ENCODE results near the gene HSPD1.
A peak's percentile ranks its signal among the peaks of the same experiment; 100 is the strongest.
"Not testable (repeated sequence)": the region's sequence is repeated elsewhere in the genome, so short reads cannot be mapped to it uniquely, and the experiment has no call there.

The HSPD1 gene

DNA sequence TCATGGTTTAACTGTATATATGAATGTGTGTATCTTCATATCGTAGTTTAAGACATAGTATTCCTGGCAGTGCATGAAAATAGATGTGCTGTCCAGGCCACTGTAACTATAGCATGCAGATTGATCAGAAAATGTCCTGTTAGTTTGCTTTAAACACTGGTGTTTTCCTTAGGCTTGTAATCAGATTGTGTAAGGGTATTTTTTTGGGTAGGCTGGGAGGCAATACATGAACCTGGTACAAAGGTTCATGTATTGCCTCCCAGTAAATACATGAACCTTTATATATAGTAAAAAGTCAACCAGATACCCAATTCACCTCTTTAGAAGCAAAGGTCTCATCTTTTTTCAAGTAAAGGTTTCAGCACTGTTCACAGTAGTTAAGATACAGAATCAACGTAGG, 44.7 kb downstream of the HSPD1 start:
- Histone ChIP-seq H3K4me1 (peaks cover 0 to 54% (median 21%) of the 10 kb centered on the region in 4 donors), H3K27me3 (no peaks in the 10 kb centered on the region), H3K27ac (peak overlapping the region; percentile 99 to 100), H3K36me3 (peaks cover 0 to 2% (median 0%) of the 10 kb centered on the region in 3 donors), H3K4me3 (peak overlapping the region; percentile 87 to 96), H3K9me3 (no peaks in the 10 kb centered on the region)
- intact Hi-C loops (cut with DNase I; ENCODE audit: low total_unique reads), result loop anchor here (5.0 kb wide), 1 partner anchor 252 kb away; the partner anchor contains the start of gene MARS2
- no peak for DNase-seq
- TF ChIP-seq, protein P1, sequence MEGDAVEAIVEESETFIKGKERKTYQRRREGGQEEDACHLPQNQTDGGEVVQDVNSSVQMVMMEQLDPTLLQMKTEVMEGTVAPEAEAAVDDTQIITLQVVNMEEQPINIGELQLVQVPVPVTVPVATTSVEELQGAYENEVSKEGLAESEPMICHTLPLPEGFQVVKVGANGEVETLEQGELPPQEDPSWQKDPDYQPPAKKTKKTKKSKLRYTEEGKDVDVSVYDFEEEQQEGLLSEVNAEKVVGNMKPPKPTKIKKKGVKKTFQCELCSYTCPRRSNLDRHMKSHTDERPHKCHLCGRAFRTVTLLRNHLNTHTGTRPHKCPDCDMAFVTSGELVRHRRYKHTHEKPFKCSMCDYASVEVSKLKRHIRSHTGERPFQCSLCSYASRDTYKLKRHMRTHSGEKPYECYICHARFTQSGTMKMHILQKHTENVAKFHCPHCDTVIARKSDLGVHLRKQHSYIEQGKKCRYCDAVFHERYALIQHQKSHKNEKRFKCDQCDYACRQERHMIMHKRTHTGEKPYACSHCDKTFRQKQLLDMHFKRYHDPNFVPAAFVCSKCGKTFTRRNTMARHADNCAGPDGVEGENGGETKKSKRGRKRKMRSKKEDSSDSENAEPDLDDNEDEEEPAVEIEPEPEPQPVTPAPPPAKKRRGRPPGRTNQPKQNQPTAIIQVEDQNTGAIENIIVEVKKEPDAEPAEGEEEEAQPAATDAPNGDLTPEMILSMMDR (IDR thresholded peaks at IDR 0.05), result no peak

DNA sequence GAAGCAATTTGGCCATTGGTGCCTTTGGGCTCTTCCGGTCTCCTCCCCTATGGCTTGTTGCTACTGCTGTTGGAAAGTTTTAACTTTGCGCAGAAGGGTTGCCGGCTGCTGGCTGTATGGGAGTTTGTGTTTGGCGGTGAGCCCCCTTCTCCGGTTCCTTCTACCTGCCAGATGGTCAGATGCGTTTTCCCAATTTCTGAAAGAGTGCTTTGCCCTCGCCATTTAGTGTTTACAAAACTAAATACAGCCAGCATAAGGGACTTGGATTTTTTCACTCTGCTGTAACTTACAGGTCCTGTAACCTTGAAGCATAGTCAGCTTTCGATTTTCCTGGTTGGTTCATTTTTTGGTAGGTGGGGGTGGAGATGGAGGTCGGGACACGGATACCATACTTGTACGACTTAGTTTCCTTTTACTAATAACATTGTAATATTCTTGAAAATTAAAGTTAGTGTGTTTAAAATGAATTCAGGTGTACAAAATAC, 45.7 kb downstream of the HSPD1 start:
- peaks cover 0 to 44% (median 18%) of the 10 kb centered on the region in 4 donors for H3K4me1 ChIP-seq
- H3K9me3 ChIP-seq, result no peaks in the 10 kb centered on the region
- no peaks in the 10 kb centered on the region for H3K27me3 ChIP-seq
- peak overlapping the region; percentile 87 to 96 for H3K4me3 ChIP-seq
- DNase-seq, result peak; percentile 83 to 90
- no peaks in the 10 kb centered on the region for H3K36me3 ChIP-seq
- intact Hi-C loops (cut with DNase I; ENCODE audit: low total_unique reads), result loop anchor here (2.0 to 5.0 kb wide), 2 partner anchors 45 to 253 kb away; partner anchors contain the start of genes HSPD1 and MARS2
- peak overlapping the region; percentile 99 to 100 for H3K27ac ChIP-seq
- TF ChIP-seq, protein P1 (IDR thresholded peaks at IDR 0.05), result no peak

DNA sequence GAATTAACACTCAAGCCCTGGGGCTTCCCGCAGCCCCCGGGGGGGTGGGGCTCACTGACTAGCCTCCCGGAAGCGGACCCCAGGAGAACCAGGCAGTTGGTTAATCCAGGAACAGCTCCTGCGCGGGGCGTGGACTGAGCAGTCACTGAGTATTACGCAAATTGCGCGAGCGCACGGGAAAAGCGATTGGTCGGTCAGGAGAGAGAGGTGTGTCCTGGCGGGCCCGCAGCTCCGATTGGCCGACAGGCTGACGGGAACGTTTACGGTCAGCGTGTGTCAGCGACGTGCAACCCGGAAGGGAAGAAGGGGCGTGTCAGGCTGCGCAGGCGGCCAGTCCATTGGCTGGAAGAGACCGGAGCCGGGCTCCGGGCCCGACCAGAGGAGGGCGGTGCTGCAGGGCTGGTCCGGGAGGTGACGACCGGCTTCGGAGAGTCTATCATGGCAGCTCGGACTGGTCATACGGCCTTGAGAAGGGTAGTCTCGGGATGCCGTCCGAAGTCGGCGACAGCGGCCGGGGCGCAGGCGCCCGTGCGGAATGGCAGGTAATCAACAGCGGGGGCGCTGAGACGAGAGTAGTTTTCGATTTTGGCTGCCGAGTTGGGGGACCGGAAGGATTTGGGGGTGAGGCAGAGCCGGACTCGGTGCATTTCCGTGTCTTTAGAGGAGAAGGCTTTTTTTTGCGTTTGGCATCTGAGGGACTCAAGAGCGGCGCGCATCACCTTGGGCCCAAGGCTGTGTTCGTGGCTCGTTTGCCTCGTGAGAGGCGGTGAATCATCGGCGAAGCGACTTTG, 46.3 kb downstream of the HSPD1 start, which contains the start of gene COQ10B:
Gene COQ10B (plus strand): TSS at position 430 of the 791 bp plus-strand sequence. CDS start 9 bp downstream, at position 439.
- no peaks in the 10 kb centered on the region for H3K27me3 ChIP-seq
- TF ChIP-seq, protein P1 (IDR thresholded peaks at IDR 0.05), result peak in 1 of 2 experiments; percentile 22
- no peaks in the 10 kb centered on the region for H3K9me3 ChIP-seq
- peak within 1 kb of the TSS; percentile 99 to 100 for H3K27ac ChIP-seq
- no peaks in the 10 kb centered on the region for H3K36me3 ChIP-seq
- H3K4me1 ChIP-seq, result peaks cover 0 to 38% (median 18%) of the 10 kb centered on the region in 4 donors
- intact Hi-C loops (cut with DNase I; ENCODE audit: low total_unique reads), result loop anchor here (2.0 to 5.0 kb wide), 2 partner anchors 45 to 254 kb away; partner anchors contain the start of genes HSPD1 and MARS2
- peak within 1 kb of the TSS; percentile 87 to 96 for H3K4me3 ChIP-seq
- DNase-seq, result peak; percentile 99 to 100

DNA sequence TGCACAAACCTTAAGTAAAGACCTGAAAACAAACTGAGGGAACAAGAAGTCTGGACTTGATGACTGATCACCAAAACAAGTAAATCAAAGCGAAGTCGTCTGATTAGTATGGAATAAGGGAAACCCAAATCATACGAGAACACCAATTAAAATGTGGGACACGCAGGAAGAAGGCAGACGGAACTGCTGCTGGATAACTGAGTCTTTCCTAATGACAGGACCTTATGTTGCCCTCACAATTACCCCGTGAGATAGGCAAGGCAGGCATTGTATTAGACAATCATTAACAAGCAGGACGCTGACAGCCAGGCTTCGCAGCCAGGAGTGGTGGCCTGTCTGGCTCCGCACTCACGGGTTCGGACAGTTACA, 46.9 kb downstream of the HSPD1 start:
- H3K4me1 ChIP-seq, result peaks cover 0 to 32% (median 18%) of the 10 kb centered on the region in 4 donors
- no peaks in the 10 kb centered on the region for H3K9me3 ChIP-seq
- peak overlapping the region; percentile 87 to 96 for H3K4me3 ChIP-seq
- DNase-seq, result no peak
- H3K27me3 ChIP-seq, result no peaks in the 10 kb centered on the region
- H3K27ac ChIP-seq, result peak overlapping the region; percentile 99 to 100
- TF ChIP-seq, protein P1 (IDR thresholded peaks at IDR 0.05), result no peak
- intact Hi-C loops (cut with DNase I; ENCODE audit: low total_unique reads), result loop anchor here (1.0 to 5.0 kb wide), 3 partner anchors 17 to 255 kb away; partner anchors contain the start of genes HSPD1, MARS2 and SF3B1
- H3K36me3 ChIP-seq, result no peaks in the 10 kb centered on the region

DNA sequence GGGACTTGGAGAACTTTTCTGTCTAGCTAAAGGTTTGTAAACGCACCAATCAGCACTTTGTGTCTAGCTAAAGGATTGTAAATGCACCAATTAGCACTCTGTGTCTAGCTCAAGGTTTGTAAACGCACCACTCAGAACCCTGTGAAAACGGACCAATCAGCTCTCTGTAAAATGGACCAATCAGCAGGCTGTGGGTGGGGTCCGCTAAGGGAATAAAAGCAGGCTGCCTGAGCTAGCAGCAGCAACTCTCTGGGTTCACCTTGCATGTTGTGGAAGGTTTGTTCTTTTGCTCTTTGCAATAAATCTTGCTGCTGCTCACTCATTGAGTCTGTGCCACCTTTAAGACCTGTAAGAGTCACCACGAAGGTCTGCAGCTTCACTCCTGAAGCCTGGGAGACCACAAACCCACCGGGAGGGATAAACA, 48.7 kb downstream of the HSPD1 start:
- not testable (repeated sequence) for H3K9me3 ChIP-seq, DNase-seq, H3K36me3 ChIP-seq, H3K27me3 ChIP-seq, H3K27ac ChIP-seq, H3K4me3 ChIP-seq
- intact Hi-C loops (cut with DNase I; ENCODE audit: low total_unique reads), result loop anchor here (5.0 kb wide), 1 partner anchor 256 kb away; the partner anchor contains the start of gene MARS2
- H3K4me1 ChIP-seq, result peaks cover 0 to 24% (median 15%) of the 10 kb centered on the region in 4 donors

DNA sequence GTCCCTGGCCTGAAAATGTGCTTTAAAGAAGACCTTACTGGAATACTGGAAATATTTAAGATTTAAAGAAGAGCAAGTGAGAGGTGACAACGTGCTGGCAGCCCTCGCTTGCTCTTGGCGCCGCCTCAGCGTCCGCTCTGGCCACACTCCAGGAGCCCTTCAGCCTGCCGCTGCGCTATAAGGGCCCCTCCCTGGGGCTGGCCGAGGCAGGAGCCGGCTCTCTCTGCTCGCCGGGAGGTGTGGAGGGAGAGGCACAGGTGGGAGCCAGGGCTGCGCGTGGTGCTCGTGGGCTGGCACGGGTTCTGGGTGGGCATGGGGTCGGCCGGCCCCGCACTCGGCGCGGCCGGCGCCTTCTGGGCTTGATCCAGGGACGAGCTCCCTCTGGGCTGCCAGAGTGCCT, 49.2 kb downstream of the HSPD1 start:
- H3K4me1 ChIP-seq, result peaks cover 0 to 19% (median 11%) of the 10 kb centered on the region in 4 donors
- no peak overlapping the region for H3K27ac ChIP-seq
- H3K4me3 ChIP-seq, result no peak overlapping the region
- H3K9me3 ChIP-seq, result no peaks in the 10 kb centered on the region
- intact Hi-C loops (cut with DNase I; ENCODE audit: low total_unique reads), result loop anchor here (5.0 kb wide), 1 partner anchor 257 kb away; the partner anchor contains the start of gene MARS2
- DNase-seq, result no peak
- TF ChIP-seq, protein P1 (IDR thresholded peaks at IDR 0.05), result no peak
- no peaks in the 10 kb centered on the region for H3K27me3 ChIP-seq
- H3K36me3 ChIP-seq, result no peaks in the 10 kb centered on the region

Measured in tibial artery (tissue), 4 donors.